SK-N-SH treated with all-trans-retinoic acid at 6 μM for 48 hours (cell line): ENCODE results near the gene DCTN5.

Source experiments
- ATAC-seq: fragments of 200-7000 bp; cut with Tn5 transposase; 3 replicates; pipeline ENCODE4 v1.9.1; 2020; ENCODE audit warnings: mild to moderate bottlenecking, moderate library complexity
- ARNTL ChIP-seq: fragments of 450-650 bp; formaldehyde crosslinking; IDR thresholded peaks from 2 replicates; pipeline ENCODE4 v1.5.0; 2020; ENCODE audit warnings: low read depth, mild to moderate bottlenecking, moderate library complexity, borderline replicate concordance
- BACH2 ChIP-seq: fragments of 250-450 bp; sonication (Bioruptor Pico); IDR thresholded peaks from 2 replicates; pipeline ENCODE4 v1.9.0; 2021; ENCODE audit warnings: mild to moderate bottlenecking, borderline replicate concordance
- CREB5 ChIP-seq: fragments of 250-450 bp; sonication (Bioruptor Pico); IDR thresholded peaks from 2 replicates; pipeline ENCODE4 v1.5.1; 2020; ENCODE audit warnings: low read depth, mild to moderate bottlenecking, moderate library complexity
- CSDC2 ChIP-seq: fragments of 250-450 bp; sonication (Bioruptor Pico); IDR thresholded peaks from 2 replicates; pipeline ENCODE4 v1.5.0; 2020; ENCODE audit warnings: mild to moderate bottlenecking, moderate library complexity
- CSRNP3 ChIP-seq: fragments of 250-450 bp; sonication (Bioruptor Pico); IDR thresholded peaks from 2 replicates; pipeline ENCODE4 v1.5.1; 2021; ENCODE audit warnings: mild to moderate bottlenecking, moderate library complexity
- ESRRG ChIP-seq: fragments of 250-450 bp; sonication (Bioruptor Pico); IDR thresholded peaks from 2 replicates; pipeline ENCODE4 v1.6.1; 2021; ENCODE audit warnings: mild to moderate bottlenecking
- GLIS3 ChIP-seq: fragments of 250-450 bp; sonication (Bioruptor Pico); IDR thresholded peaks from 2 replicates; pipeline ENCODE4 v1.5.0; 2020; ENCODE audit warnings: mild to moderate bottlenecking, moderate library complexity
- ISL1 ChIP-seq: fragments of 250-450 bp; sonication (Bioruptor Pico); IDR thresholded peaks from 2 replicates; pipeline ENCODE4 v2.1.2; 2022; ENCODE audit warnings: mild to moderate bottlenecking, moderate library complexity
- OSR1 ChIP-seq: fragments of 250-450 bp; sonication (Bioruptor Pico); IDR thresholded peaks from 2 replicates; pipeline ENCODE4 v1.8.0; 2022; ENCODE audit warnings: moderate library complexity, mild to moderate bottlenecking, inconsistent platforms
- POU6F1 ChIP-seq: fragments of 250-450 bp; sonication (Bioruptor Pico); IDR thresholded peaks from 2 replicates; pipeline ENCODE4 v1.8.0; 2021; ENCODE audit warnings: low read depth, mild to moderate bottlenecking, moderate library complexity, borderline replicate concordance
- PPARA ChIP-seq: fragments of 250-450 bp; sonication (Bioruptor Pico); IDR thresholded peaks from 2 replicates; pipeline ENCODE4 v1.5.0; 2020; ENCODE audit warnings: mild to moderate bottlenecking, borderline replicate concordance
- RARB ChIP-seq: fragments of 250-450 bp; sonication (Bioruptor Pico); IDR thresholded peaks from 2 replicates; pipeline ENCODE4 v1.8.0; 2021; ENCODE audit warnings: mild to moderate bottlenecking, moderate library complexity
- SNAI2 ChIP-seq: fragments of 250-450 bp; sonication (Bioruptor Pico); IDR thresholded peaks from 2 replicates; pipeline ENCODE4 v1.5.0; 2020; ENCODE audit warnings: mild to moderate bottlenecking, moderate library complexity
- TCF4 ChIP-seq: fragments of 250-450 bp; sonication (Bioruptor Pico); IDR thresholded peaks from 2 replicates; pipeline ENCODE4 v1.8.0; 2021; ENCODE audit warnings: mild to moderate bottlenecking, moderate library complexity, borderline replicate concordance
- TOX ChIP-seq: fragments of 250-450 bp; sonication (Bioruptor Pico); IDR thresholded peaks from 2 replicates; pipeline ENCODE4 v1.8.0; 2021; ENCODE audit warnings: mild to moderate bottlenecking, moderate library complexity, borderline replicate concordance
- TSHZ2 ChIP-seq: fragments of 250-450 bp; sonication (Bioruptor Pico); IDR thresholded peaks from 2 replicates; pipeline ENCODE4 v1.5.0; 2020; ENCODE audit warnings: mild to moderate bottlenecking, moderate library complexity
- ZC3H10 ChIP-seq: fragments of 250-450 bp; sonication (Bioruptor Pico); IDR thresholded peaks from 2 replicates; pipeline ENCODE4 v1.5.1; 2021; ENCODE audit warnings: mild to moderate bottlenecking, moderate library complexity
- ZFP3 ChIP-seq: fragments of 250-450 bp; sonication (Bioruptor Pico); IDR thresholded peaks from 2 replicates; pipeline ENCODE4 v1.5.0; 2020; ENCODE audit warnings: mild to moderate bottlenecking, moderate library complexity
- ZFP30 ChIP-seq: fragments of 450-650 bp; formaldehyde crosslinking; IDR thresholded peaks from 2 replicates; pipeline ENCODE4 v1.5.0; 2022; ENCODE audit warnings: mild to moderate bottlenecking, moderate library complexity
- ZNF565 ChIP-seq: fragments of 450-650 bp; formaldehyde crosslinking; conservative IDR thresholded peaks from 2 replicates; pipeline ENCODE4 v1.5.0; 2020; ENCODE audit warnings: low read depth, mild to moderate bottlenecking, moderate library complexity

DCTN5 gene

GRCh38 chr16:23691483-23692189 is 50.4 kb downstream of the DCTN5 start:
- ATAC-seq = peak; percentile 56
- TF ChIP-seq CREB5 (CRISPR knock-in tag) (no peak), CSDC2 (CRISPR knock-in tag) (no peak), OSR1 (CRISPR knock-in tag) (no peak), ZFP30 (CRISPR knock-in tag) (no peak), ZNF565 (no peak), ESRRG (CRISPR knock-in tag) (no peak)

GRCh38 chr16:23692190-23692837 is 51.0 kb downstream of the DCTN5 start:
- TF ChIP-seq TSHZ2 (no peak), ARNTL (CRISPR knock-in tag) (no peak), ESRRG (CRISPR knock-in tag) (no peak), GLIS3 (CRISPR knock-in tag) (no peak), ISL1 (no peak), CREB5 (CRISPR knock-in tag) (no peak), ZNF565 (no peak), CSRNP3 (no peak), TCF4 (CRISPR knock-in tag) (no peak)
- ATAC-seq = no peak; the same call in 1 of the 3 replicates

DNA sequence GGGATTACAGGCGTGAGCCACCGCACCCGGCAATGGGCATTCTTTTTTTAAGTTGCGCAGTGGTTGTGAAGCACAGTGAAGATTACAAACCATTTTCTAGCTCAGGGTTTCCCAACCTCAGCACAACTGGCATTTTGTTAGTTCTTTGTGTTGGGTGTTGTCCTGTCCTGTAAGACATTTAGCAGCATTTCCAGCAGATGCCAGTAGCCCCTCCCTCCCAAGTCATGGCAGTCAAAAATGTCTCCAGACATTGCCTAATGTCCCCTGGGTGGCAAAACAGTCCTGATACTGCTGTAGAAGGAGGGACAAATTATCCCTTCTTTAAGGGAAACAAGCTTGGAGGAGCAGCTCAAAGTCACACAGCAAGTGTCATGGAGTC is 53.0 kb downstream of the DCTN5 start:
- ATAC-seq = no peak

More for the DNA sequence above, 53.0 kb downstream of the DCTN5 start:
- TF ChIP-seq CREB5 (CRISPR knock-in tag) = no peak
- TF ChIP-seq ISL1 = no peak
- TF ChIP-seq POU6F1 (CRISPR knock-in tag) = no peak
- no peak for TF ChIP-seq BACH2 (CRISPR knock-in tag)
- no peak for TF ChIP-seq OSR1 (CRISPR knock-in tag)
- no peak for TF ChIP-seq TCF4 (CRISPR knock-in tag)
- TF ChIP-seq PPARA (CRISPR knock-in tag) = no peak
- TF ChIP-seq ESRRG (CRISPR knock-in tag) = no peak
- TF ChIP-seq CSRNP3 = no peak
- TF ChIP-seq SNAI2 (CRISPR knock-in tag) = no peak
- TF ChIP-seq ZC3H10 (CRISPR knock-in tag) = no peak
- no peak for TF ChIP-seq TSHZ2
- no peak for TF ChIP-seq CSDC2 (CRISPR knock-in tag)
- TF ChIP-seq ZFP3 (CRISPR knock-in tag) = no peak
- no peak for TF ChIP-seq ARNTL (CRISPR knock-in tag)
- no peak for TF ChIP-seq RARB (CRISPR knock-in tag)
- TF ChIP-seq TOX (CRISPR knock-in tag) = no peak
- no peak for TF ChIP-seq ZFP30 (CRISPR knock-in tag)
- no peak for TF ChIP-seq ZNF565
